SK-N-SH (cell line): ENCODE results near the gene UNC79. TPM values are rescaled to one million over a fixed set of nuclear protein-coding genes. Genes with fewer than 3 reads are reported as not detected.

Experiments
- CTCF ChIA-PET: fragments of 300-600, 350-600 bp; formaldehyde crosslinking; extraction: SDS; loops from one replicate; lab custom pipeline; 2021; lab: Yijun Ruan, JAX
- POLR2A ChIA-PET: fragments of 350-600 bp; sonication (Branson Sonifier 250); formaldehyde crosslinking; extraction: SDS; loops from one replicate; lab custom pipeline; 2020; ENCODE audit warnings: antibody characterized with exemption, inconsistent platforms; lab: Yijun Ruan, JAX
- DNase-seq: peaks from one replicate; pipeline ENCODE4 v3.0.0; 2012
- H2AFZ ChIP-seq: fragments of 200-600 bp; sonication (generic); 2 replicates; pipeline ENCODE4 v1.8.1; 2016; ENCODE audit warnings: antibody characterized with exemption, mild to moderate bottlenecking, low read depth
- H3F3A ChIP-seq: fragments of 200-600 bp; sonication (generic); replicated peaks from 2 replicates; pipeline ENCODE3; 2016; ENCODE audit warnings: antibody characterized with exemption, mild to moderate bottlenecking; ENCODE audit not compliant: insufficient read depth
- H3K27ac ChIP-seq, 2 experiments: fragments of 200-500 bp in 1 of 2; fragments of 200-600 bp in 1 of 2; sonication (Bioruptor generic) in 1 of 2; sonication (generic), shearing (Covaris generic) in 1 of 2; 2 replicates each; pipeline versions ENCODE4 v1.5.1 to v1.6.1; 2014 to 2016; ENCODE audit warnings: low read depth in 2 of 2, inconsistent platforms in 1 of 2, low read length in 1 of 2, mild to moderate bottlenecking in 1 of 2, mixed read lengths in 1 of 2
- H3K27me3 ChIP-seq: fragments of 200-600 bp; sonication (generic), shearing (Covaris generic); 2 replicates; pipeline ENCODE4 v1.6.1; 2016; ENCODE audit warnings: mixed run types; ENCODE audit not compliant: insufficient read depth
- H3K36me3 ChIP-seq, 2 experiments: fragments of 200-500 bp in 1 of 2; fragments of 200-600 bp in 1 of 2; sonication (Bioruptor generic) in 1 of 2; sonication (generic) in 1 of 2; replicated peaks in 1 of 2; 2 replicates each; pipeline versions ENCODE3 to v1.5.1; 2014 to 2016; ENCODE audit warnings: low read length in 1 of 2, mild to moderate bottlenecking in 1 of 2; ENCODE audit not compliant: insufficient read depth in 2 of 2, control insufficient read depth in 1 of 2
- H3K4me1 ChIP-seq, 2 experiments: fragments of 200-500 bp in 1 of 2; fragments of 200-600 bp in 1 of 2; sonication (Bioruptor generic) in 1 of 2; sonication (generic), shearing (Covaris generic) in 1 of 2; 2 replicates each; pipeline versions ENCODE4 v1.5.1 to v1.6.1; 2014 to 2016; ENCODE audit warnings: low read depth in 1 of 2, low read length in 1 of 2, mixed run types in 1 of 2; ENCODE audit not compliant: insufficient read depth in 2 of 2, control insufficient read depth in 1 of 2
- H3K4me2 ChIP-seq: fragments of 200-600 bp; sonication (generic), shearing (Covaris generic); 2 replicates; pipeline ENCODE4 v1.6.1; 2017; ENCODE audit warnings: mixed run types
- H3K4me3 ChIP-seq, 2 experiments: fragments of 200-500 bp in 1 of 2; fragments of 200-600 bp in 1 of 2; sonication (Bioruptor generic) in 1 of 2; sonication (generic), shearing (Covaris generic) in 1 of 2; 2 replicates each; pipeline versions ENCODE4 v1.5.1 to v1.8.1; 2014 to 2016; ENCODE audit warnings: low read depth in 2 of 2, inconsistent platforms in 1 of 2, low read length in 1 of 2, mild to moderate bottlenecking in 1 of 2, mixed read lengths in 1 of 2, moderate library complexity in 1 of 2
- H3K79me2 ChIP-seq: fragments of 200-600 bp; sonication (generic); 2 replicates; pipeline ENCODE4 v1.8.1; 2017; ENCODE audit warnings: mild to moderate bottlenecking; ENCODE audit not compliant: insufficient read depth
- H3K9ac ChIP-seq: fragments of 200-600 bp; sonication (generic); 2 replicates; pipeline ENCODE4 v1.6.1; 2017; ENCODE audit warnings: mixed run types
- H3K9me2 ChIP-seq: fragments of 200-600 bp; sonication (generic); 2 replicates; pipeline ENCODE4 v1.6.1; 2017; ENCODE audit warnings: mixed run types
- H3K9me3 ChIP-seq: fragments of 200-600 bp; sonication (generic); 2 replicates; pipeline ENCODE4 v1.6.1; 2017; ENCODE audit warnings: mixed run types, mild to moderate bottlenecking, moderate library complexity
- H4K20me1 ChIP-seq: fragments of 200-600 bp; sonication (generic); 2 replicates; pipeline ENCODE4 v1.6.1; 2017; ENCODE audit warnings: mild to moderate bottlenecking, mixed run types; ENCODE audit not compliant: insufficient read depth
- CHD2 ChIP-seq: fragments of 150-350 bp; IDR thresholded peaks from 2 replicates; pipeline ENCODE4 v1.6.1; 2018; ENCODE audit warnings: low read length; ENCODE audit not compliant: partially characterized antibody
- FOSL2 ChIP-seq: IDR thresholded peaks from 2 replicates; pipeline ENCODE4 v1.4.0; 2012; ENCODE audit warnings: low read depth, mild to moderate bottlenecking, moderate library complexity, borderline replicate concordance
- FOXJ3 ChIP-seq: sonication (generic); formaldehyde crosslinking; IDR thresholded peaks from 2 replicates; pipeline ENCODE4 v1.5.1; 2020; ENCODE audit warnings: mild to moderate bottlenecking, missing genetic modification reagents
- GATA2 ChIP-seq: sonication (generic); formaldehyde crosslinking; IDR thresholded peaks from 2 replicates; pipeline ENCODE4 v1.5.0; 2020; ENCODE audit warnings: mild to moderate bottlenecking, missing genetic modification reagents
- IRF3 ChIP-seq: fragments of 150-350 bp; IDR thresholded peaks from 2 replicates; pipeline ENCODE4 v1.6.1; 2016; ENCODE audit warnings: mild to moderate bottlenecking, low read depth, low read length
- MEF2A ChIP-seq: IDR thresholded peaks from 2 replicates; pipeline ENCODE4 v1.4.0; 2012; ENCODE audit warnings: low read depth, borderline replicate concordance
- MXI1 ChIP-seq: IDR thresholded peaks from 2 replicates; pipeline ENCODE4 v1.6.1; 2012; ENCODE audit warnings: mild to moderate bottlenecking, low read depth, low read length, improper control_type of control experiment
- NFIC ChIP-seq: IDR thresholded peaks from 2 replicates; pipeline ENCODE4 v1.4.0; 2012; ENCODE audit warnings: borderline replicate concordance
- NRF1 ChIP-seq: IDR thresholded peaks from 2 replicates; pipeline ENCODE4 v1.6.1; 2012; ENCODE audit warnings: low read depth, mild to moderate bottlenecking, low read length
- RAD21 ChIP-seq: IDR thresholded peaks from 2 replicates; pipeline ENCODE4 v1.6.1; 2012; ENCODE audit warnings: mild to moderate bottlenecking, low read length
- RCOR1 ChIP-seq: fragments of 150-350 bp; IDR thresholded peaks from 2 replicates; pipeline ENCODE4 v1.6.1; 2017; ENCODE audit warnings: antibody characterized with exemption, low read length
- REST ChIP-seq: IDR thresholded peaks from 2 replicates; pipeline ENCODE4 v1.6.1; 2012; ENCODE audit warnings: mild to moderate bottlenecking, low read depth, low read length, moderate library complexity
- RXRA ChIP-seq: IDR thresholded peaks from 2 replicates; pipeline ENCODE4 v1.4.0; 2012; ENCODE audit warnings: low read depth, mild to moderate bottlenecking, borderline replicate concordance
- TAF1 ChIP-seq: IDR thresholded peaks from 2 replicates; pipeline ENCODE4 v1.6.1; 2012; ENCODE audit warnings: low read depth, mild to moderate bottlenecking, low read length, moderate library complexity, borderline replicate concordance
- USF2 ChIP-seq: fragments of 150-350 bp; IDR thresholded peaks from 2 replicates; pipeline ENCODE4 v1.6.1; 2017; ENCODE audit warnings: antibody characterized with exemption, low read length, low read depth, borderline replicate concordance
- YY1 ChIP-seq: IDR thresholded peaks from 2 replicates; pipeline ENCODE4 v1.4.0; 2012; ENCODE audit warnings: low read depth, mild to moderate bottlenecking
- WGBS: methylation state at CpG from one replicate; pipeline ENCODE4 v1.1.6; 2017; ENCODE audit warnings: low lambda C conversion rate; 5-methylcytosine and 5-hydroxymethylcytosine counted together
- polyA plus RNA-seq, 3 experiments: library from polyadenylated mRNA; depleted of rRNA; stranded (reverse); fragments of >200 nt; gene quantifications; 2 replicates each; pipeline ENCODE4 v1.2.3, GENCODE V29; 2012

The UNC79 gene
- polyA plus RNA-seq, 1 of the 3 experiments (the other 2 are of a cell fraction) = 0.10 TPM

- Histone ChIP-seq H3K27ac (no peak overlapping the region), H3K9me2 (no peaks in the 10 kb centered on the region), H3K9me3 (no peaks in the 10 kb centered on the region), H3K4me2 (no peak overlapping the region), H3K4me3 (no peak overlapping the region), H4K20me1 (no peaks in the 10 kb centered on the region), H3K9ac (no peak overlapping the region), H3K4me1 (peaks cover 0 to 9% of the 10 kb centered on the region in 2 experiments; a peak in 1 of 4 replicates), H3F3A (no peaks in the 10 kb centered on the region), H2AFZ (no peak overlapping the region), H3K36me3 (no peaks in the 10 kb centered on the region), H3K79me2 (no peaks in the 10 kb centered on the region), H3K27me3 (no peaks in the 10 kb centered on the region)
- CTCF ChIA-PET = interaction anchor here (0.9 to 1.9 kb wide), 4 partner anchors 8 to 180 kb away, joined by 3 to 5 read pairs (median 4); partner anchors contain the start of gene PRIMA1
- TF ChIP-seq MXI1 = no peak
- TF ChIP-seq IRF3 = no peak
- TF ChIP-seq FOXJ3 (CRISPR knock-in tag) = no peak
- TF ChIP-seq FOSL2 = no peak
- TF ChIP-seq RXRA = no peak
- TF ChIP-seq NRF1 = no peak
- no peak for TF ChIP-seq RAD21
- TF ChIP-seq USF2 = no peak
- TF ChIP-seq MEF2A = no peak
- no peak for TF ChIP-seq CHD2
- TF ChIP-seq NFIC = no peak
- TF ChIP-seq GATA2 (CRISPR knock-in tag) = no peak
- no peak for TF ChIP-seq REST
- no peak for TF ChIP-seq TAF1
- no peak for TF ChIP-seq RCOR1
- TF ChIP-seq YY1 = no peak
- 47% methylated on average over 18 of the region's 18 CpGs for WGBS
- POLR2A ChIA-PET = no interaction called here
- peak; percentile 15 for DNase-seq
Observed at GRCh38 chr14:93712838-93713724, 282.3 kb downstream of the UNC79 start.
